Activated T-cell treated with anti-CD3 and anti-CD28 coated beads, Interleukin-2, amount 50 U/mL, for 24 hours (primary cell): ENCODE data around the gene CISD3.
"Not testable (repeated sequence)": the region's sequence is repeated elsewhere in the genome, so short reads cannot be mapped to it uniquely, and the experiment has no call there.

Source experiments
- DNase-seq: peaks from one replicate; pipeline ENCODE4 v3.0.0-alpha.2; 2020
- H3K27ac Mint-ChIP-seq: 2 replicates; pipeline ENCODE4 v1.8.0; 2020; ENCODE audit warnings: mild to moderate bottlenecking, mixed read lengths
- H3K27me3 Mint-ChIP-seq: 2 replicates; pipeline ENCODE4 v1.8.0; 2020; ENCODE audit warnings: mixed read lengths
- H3K36me3 Mint-ChIP-seq: 2 replicates; pipeline ENCODE4 v1.8.0; 2020; ENCODE audit warnings: low read depth, mixed read lengths
- H3K4me1 Mint-ChIP-seq: 2 replicates; pipeline ENCODE4 v1.8.0; 2020; ENCODE audit warnings: low read depth, mixed read lengths
- H3K4me3 Mint-ChIP-seq: 2 replicates; pipeline ENCODE4 v1.8.0; 2020; ENCODE audit warnings: mild to moderate bottlenecking, moderate library complexity, mixed read lengths
- H3K9me3 Mint-ChIP-seq: 2 replicates; pipeline ENCODE4 v1.8.0; 2020; ENCODE audit warnings: mixed read lengths

CISD3 gene

GRCh38 chr17:38713456-38714075 lies 16.6 kb upstream of the CISD3 start:
- no peak for DNase-seq
- H3K36me3 Mint-ChIP-seq = peaks cover 98% of the 10 kb centered on the region
- H3K4me3 Mint-ChIP-seq = no peak overlapping the region
- peaks cover 68% of the 10 kb centered on the region for H3K4me1 Mint-ChIP-seq
- no peaks in the 10 kb centered on the region for H3K9me3 Mint-ChIP-seq
- H3K27ac Mint-ChIP-seq = peak overlapping the region; percentile 96
- no peaks in the 10 kb centered on the region for H3K27me3 Mint-ChIP-seq

GRCh38 chr17:38715216-38715943 lies 14.8 kb upstream of the CISD3 start:
- H3K4me3 Mint-ChIP-seq = peak overlapping the region; percentile 43
- no peaks in the 10 kb centered on the region for H3K27me3 Mint-ChIP-seq
- DNase-seq = no peak
- H3K27ac Mint-ChIP-seq = peak overlapping the region; percentile 96
- no peaks in the 10 kb centered on the region for H3K9me3 Mint-ChIP-seq
- H3K36me3 Mint-ChIP-seq = peaks cover 95% of the 10 kb centered on the region
- peaks cover 57% of the 10 kb centered on the region for H3K4me1 Mint-ChIP-seq

- Mint-ChIP-seq H3K9me3 (no peaks in the 10 kb centered on the region), H3K4me1 (peaks cover 53% of the 10 kb centered on the region), H3K36me3 (peaks cover 95% of the 10 kb centered on the region), H3K27me3 (no peaks in the 10 kb centered on the region), H3K4me3 (no peak overlapping the region), H3K27ac (peak overlapping the region; percentile 96)
- DNase-seq = no peak
These were observed 13.7 kb upstream of the CISD3 start for GRCh38 chr17:38716368-38717005.

GRCh38 chr17:38717139-38717745 lies 12.9 kb upstream of the CISD3 start:
- peaks cover 50% of the 10 kb centered on the region for H3K4me1 Mint-ChIP-seq
- H3K4me3 Mint-ChIP-seq = no peak overlapping the region
- H3K36me3 Mint-ChIP-seq = peaks cover 91% of the 10 kb centered on the region
- no peaks in the 10 kb centered on the region for H3K9me3 Mint-ChIP-seq
- H3K27me3 Mint-ChIP-seq = no peaks in the 10 kb centered on the region
- peak overlapping the region; percentile 78 for H3K27ac Mint-ChIP-seq
- no peak for DNase-seq

GRCh38 chr17:38719289-38719942 lies 10.7 kb upstream of the CISD3 start:
- H3K27me3 Mint-ChIP-seq = no peaks in the 10 kb centered on the region
- H3K4me3 Mint-ChIP-seq = no peak overlapping the region
- H3K27ac Mint-ChIP-seq = peak overlapping the region; percentile 78
- peaks cover 52% of the 10 kb centered on the region for H3K4me1 Mint-ChIP-seq
- DNase-seq = no peak
- no peaks in the 10 kb centered on the region for H3K9me3 Mint-ChIP-seq
- peaks cover 86% of the 10 kb centered on the region for H3K36me3 Mint-ChIP-seq

- no peaks in the 10 kb centered on the region for H3K27me3 Mint-ChIP-seq
- no peak for DNase-seq
- peaks cover 52% of the 10 kb centered on the region for H3K4me1 Mint-ChIP-seq
- no peaks in the 10 kb centered on the region for H3K9me3 Mint-ChIP-seq
- no peak overlapping the region for H3K4me3 Mint-ChIP-seq
- H3K27ac Mint-ChIP-seq = peak overlapping the region; percentile 69
- peaks cover 86% of the 10 kb centered on the region for H3K36me3 Mint-ChIP-seq
These were observed 10.0 kb upstream of the CISD3 start for GRCh38 chr17:38719943-38720641.

GRCh38 chr17:38720941-38721340 lies 9.2 kb upstream of the CISD3 start:
- Mint-ChIP-seq H3K4me1 (peaks cover 52% of the 10 kb centered on the region), H3K4me3 (no peak overlapping the region), H3K27me3 (no peaks in the 10 kb centered on the region), H3K9me3 (no peaks in the 10 kb centered on the region), H3K27ac (peak overlapping the region; percentile 29), H3K36me3 (peaks cover 85% of the 10 kb centered on the region)
- DNase-seq = no peak

GRCh38 chr17:38721802-38722201 lies 8.3 kb upstream of the CISD3 start:
- H3K9me3 Mint-ChIP-seq = no peaks in the 10 kb centered on the region
- H3K27me3 Mint-ChIP-seq = no peaks in the 10 kb centered on the region
- no peak for DNase-seq
- peaks cover 82% of the 10 kb centered on the region for H3K36me3 Mint-ChIP-seq
- H3K27ac Mint-ChIP-seq = peak overlapping the region; percentile 65
- H3K4me3 Mint-ChIP-seq = no peak overlapping the region
- H3K4me1 Mint-ChIP-seq = peaks cover 57% of the 10 kb centered on the region

- peaks cover 75% of the 10 kb centered on the region for H3K4me1 Mint-ChIP-seq
- H3K36me3 Mint-ChIP-seq = peaks cover 80% of the 10 kb centered on the region
- peaks cover 5% of the 10 kb centered on the region for H3K9me3 Mint-ChIP-seq
- H3K27me3 Mint-ChIP-seq = no peaks in the 10 kb centered on the region
- H3K27ac Mint-ChIP-seq = peak overlapping the region; percentile 81
- DNase-seq = no peak
- no peak overlapping the region for H3K4me3 Mint-ChIP-seq
These were observed 5.7 kb upstream of the CISD3 start for GRCh38 chr17:38724337-38724988.

- no peak for DNase-seq
- H3K4me1 Mint-ChIP-seq = peaks cover 74% of the 10 kb centered on the region
- H3K36me3 Mint-ChIP-seq = peaks cover 78% of the 10 kb centered on the region
- H3K9me3 Mint-ChIP-seq = peaks cover 5% of the 10 kb centered on the region
- peak overlapping the region; percentile 81 for H3K27ac Mint-ChIP-seq
- no peak overlapping the region for H3K4me3 Mint-ChIP-seq
- no peaks in the 10 kb centered on the region for H3K27me3 Mint-ChIP-seq
These were observed 5.1 kb upstream of the CISD3 start for GRCh38 chr17:38725066-38725465.

- H3K4me1 Mint-ChIP-seq = peaks cover 73% of the 10 kb centered on the region
- not testable (repeated sequence) for DNase-seq
- H3K4me3 Mint-ChIP-seq = peak overlapping the region; percentile 25
These were observed 4.0 kb upstream of the CISD3 start for GRCh38 chr17:38726145-38726544.

GRCh38 chr17:38727736-38728135 lies 2.4 kb upstream of the CISD3 start:
- Mint-ChIP-seq H3K4me3 (peak overlapping the region; percentile 74), H3K27me3 (no peaks in the 10 kb centered on the region), H3K4me1 (peaks cover 82% of the 10 kb centered on the region), H3K9me3 (peaks cover 5% of the 10 kb centered on the region), H3K27ac (peak overlapping the region; percentile 99), H3K36me3 (peaks cover 83% of the 10 kb centered on the region)
- DNase-seq = peak; percentile 81

More at GRCh38 chr17:38726145-38726544, 4.0 kb upstream of the CISD3 start:
- not testable (repeated sequence) for H3K27me3 Mint-ChIP-seq, H3K9me3 Mint-ChIP-seq
- peaks cover 77% of the 10 kb centered on the region for H3K36me3 Mint-ChIP-seq
- peak overlapping the region; percentile 92 for H3K27ac Mint-ChIP-seq

GRCh38 chr17:38728290-38728831 lies 1.8 kb upstream of the CISD3 start:
- DNase-seq = peak; percentile 69
- Mint-ChIP-seq H3K27ac (peak overlapping the region; percentile 99), H3K4me3 (peak overlapping the region; percentile 74), H3K9me3 (peaks cover 5% of the 10 kb centered on the region), H3K27me3 (no peaks in the 10 kb centered on the region), H3K4me1 (peaks cover 82% of the 10 kb centered on the region), H3K36me3 (peaks cover 83% of the 10 kb centered on the region)
